Activated CD4-positive, CD25-positive, alpha-beta regulatory T cell treated with anti-CD3 and anti-CD28 coated beads, Interleukin-2, amount 50 U/mL, for 24 hours (primary cell): ENCODE data around the gene C3.

Source experiments
- ATAC-seq, 2 donors: fragments of 150-1000 bp; cut with Tn5 transposase; one replicate each; pipeline ENCODE4 v1.10.0; 2021; ENCODE audit warnings: mild to moderate bottlenecking in 1 of 2, moderate library complexity in 1 of 2

C3 gene

DNA sequence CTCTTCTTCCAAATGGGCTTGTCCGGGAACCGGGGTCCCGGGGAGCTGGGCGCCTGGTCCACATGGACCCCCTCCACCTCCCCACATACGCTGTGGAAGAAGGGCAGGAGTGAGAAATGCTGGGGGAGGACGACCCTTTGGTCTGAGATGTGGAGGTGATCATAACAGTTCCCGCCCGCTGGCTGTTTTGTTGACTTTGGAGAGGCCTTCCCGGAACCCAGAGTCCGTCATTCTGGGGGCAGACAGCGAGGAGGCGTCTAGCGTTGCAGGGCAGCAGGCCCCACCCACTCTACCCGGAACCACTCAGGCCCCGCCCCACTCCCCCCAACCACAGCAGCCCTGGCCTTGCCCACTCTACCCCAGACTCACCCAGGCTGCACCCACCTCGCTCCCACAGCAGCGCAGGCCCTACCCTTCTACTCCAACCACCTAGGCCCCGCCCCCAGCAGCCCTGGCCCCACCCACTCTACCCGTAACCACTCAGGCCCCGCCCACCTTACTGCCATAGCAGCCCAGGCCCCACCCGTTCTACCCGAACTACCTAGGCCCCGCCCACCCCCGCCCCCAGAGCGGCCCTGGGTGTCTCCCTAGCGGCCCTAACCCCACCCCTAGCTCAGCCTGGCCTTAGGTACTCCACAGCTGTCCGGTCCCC, 9.8 kb upstream of the C3 start:
- ATAC-seq: peak in 1 of 2 donors; percentile 33

DNA sequence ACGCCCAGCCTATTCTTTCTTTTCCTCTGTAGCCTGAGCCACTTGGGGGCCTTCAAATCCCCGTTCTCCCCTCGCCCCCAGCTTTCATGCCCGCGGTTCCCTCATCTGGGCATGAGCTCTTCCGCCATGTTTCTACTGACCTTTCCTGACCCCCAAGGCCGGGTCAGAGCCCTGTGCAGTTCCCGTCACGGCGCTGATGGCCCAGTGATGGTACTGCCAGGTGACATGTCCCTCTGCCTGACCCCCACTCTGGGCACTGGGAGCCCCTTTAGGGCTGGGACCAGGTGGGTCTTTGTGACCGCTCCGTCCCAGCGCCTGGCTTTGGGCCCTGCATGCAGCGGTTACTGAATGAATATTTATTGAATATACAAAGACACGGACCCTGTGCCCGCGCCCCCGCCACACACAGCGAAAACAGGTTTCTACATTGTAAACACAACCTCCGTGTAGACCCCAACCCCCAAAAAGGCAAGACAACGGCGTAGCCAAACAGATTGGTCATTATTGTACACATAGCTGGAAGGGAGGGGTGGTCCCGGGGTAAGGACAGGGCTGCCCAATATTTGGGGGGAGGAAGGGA, 9.2 kb upstream of the C3 start:
- ATAC-seq: no peak

DNA sequence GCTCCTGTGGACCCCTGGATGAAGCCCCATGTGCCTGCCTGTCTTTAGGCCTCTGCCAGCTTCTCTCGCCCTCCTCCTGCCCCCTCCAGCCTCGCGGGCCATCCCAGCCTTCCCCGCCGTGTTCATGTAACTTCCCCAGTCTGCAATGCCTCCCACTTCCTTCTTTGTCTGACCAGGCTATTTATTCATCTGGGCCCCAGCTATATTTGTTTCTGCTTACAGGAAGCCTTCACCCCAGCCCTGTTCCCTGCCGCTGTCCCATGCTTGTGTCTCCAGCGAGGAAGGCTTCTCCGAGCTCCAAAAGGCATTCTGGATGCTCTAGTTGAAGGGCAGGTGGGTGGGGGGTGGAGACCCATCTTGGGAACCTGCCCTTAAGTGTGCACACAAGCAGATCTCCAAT, 7.9 kb upstream of the C3 start:
- ATAC-seq: no peak

DNA sequence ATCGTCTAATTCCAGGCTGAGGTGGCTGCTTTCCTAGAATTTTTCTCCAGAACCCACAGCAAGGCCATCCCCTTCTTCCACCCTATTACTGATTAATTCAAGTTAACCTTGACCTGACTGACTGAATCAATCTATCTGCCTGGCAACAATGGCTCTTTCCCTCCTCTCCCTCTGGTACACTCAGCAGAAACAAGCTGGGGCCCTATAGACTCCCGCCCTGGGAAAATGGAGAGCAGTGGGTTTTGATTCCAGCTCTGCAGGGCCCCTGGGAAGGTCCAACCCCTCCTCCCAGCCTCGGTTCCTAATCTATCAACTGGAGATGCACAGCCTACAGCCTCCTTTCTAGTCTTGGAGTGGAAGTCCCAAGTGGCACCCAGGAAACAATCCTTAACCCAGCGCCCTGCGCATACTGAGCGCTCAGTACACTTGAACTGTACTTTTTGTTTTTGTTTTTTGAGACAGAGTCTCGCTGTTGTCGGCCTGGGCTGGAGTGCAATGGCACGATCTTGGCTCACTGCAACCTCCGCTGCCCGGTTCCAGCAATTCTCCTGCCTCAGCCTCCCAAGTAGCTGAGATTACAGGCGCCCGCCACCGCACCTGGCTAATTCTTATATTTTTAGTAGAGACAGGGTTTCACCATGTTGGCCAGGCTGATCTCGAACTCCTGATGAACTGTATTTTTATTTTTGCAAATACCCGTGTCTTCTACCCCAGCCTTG, 5.2 kb upstream of the C3 start:
- no peak for ATAC-seq

DNA sequence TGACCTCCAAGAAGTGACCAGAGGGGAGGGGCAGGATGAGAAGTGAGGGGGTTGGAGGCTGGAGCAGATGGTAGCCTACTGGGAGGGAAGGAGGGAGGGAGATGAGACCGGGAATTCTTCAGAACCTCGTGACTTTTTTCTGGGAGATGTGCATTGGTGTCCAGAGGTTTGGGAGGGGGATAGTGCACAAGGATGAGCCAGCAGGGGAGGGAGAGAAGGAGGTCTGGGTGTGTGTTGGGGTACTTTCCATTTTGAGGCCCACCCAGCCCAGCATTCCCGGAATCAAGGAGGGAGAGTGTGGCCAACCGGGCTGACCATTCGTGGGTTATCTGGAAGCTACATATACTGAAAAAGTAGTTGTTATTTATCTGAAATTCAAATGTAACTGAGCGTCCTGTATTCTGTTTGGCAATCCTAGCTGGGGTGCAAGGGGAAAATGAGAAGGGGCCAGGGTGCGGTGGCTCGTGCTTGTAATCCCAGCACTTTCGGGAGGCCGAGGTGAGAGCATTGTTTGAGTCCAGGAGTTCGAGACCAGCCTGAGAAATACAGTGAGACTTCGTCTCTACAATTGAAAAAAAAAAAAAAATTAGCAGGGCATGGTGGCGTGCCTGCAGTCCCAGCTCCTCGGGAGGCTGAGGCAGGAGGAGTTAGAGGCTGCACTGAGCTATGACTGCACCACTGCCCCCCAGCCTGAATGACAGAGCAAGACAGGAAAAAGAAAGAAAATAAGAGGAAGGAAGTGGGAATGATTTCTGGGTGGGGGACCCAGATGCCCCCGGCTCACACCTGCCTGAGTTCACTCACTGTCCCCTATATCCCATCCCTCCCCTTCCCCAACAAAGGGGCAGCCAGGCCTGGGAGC, 4.4 kb upstream of the C3 start:
- no peak for ATAC-seq

- no peak for ATAC-seq
These were observed 3.3 kb upstream of the C3 start for GRCh38 chr19:6723738-6724137.

- ATAC-seq: no peak
These were observed 2.7 kb upstream of the C3 start for GRCh38 chr19:6723108-6723618.

DNA sequence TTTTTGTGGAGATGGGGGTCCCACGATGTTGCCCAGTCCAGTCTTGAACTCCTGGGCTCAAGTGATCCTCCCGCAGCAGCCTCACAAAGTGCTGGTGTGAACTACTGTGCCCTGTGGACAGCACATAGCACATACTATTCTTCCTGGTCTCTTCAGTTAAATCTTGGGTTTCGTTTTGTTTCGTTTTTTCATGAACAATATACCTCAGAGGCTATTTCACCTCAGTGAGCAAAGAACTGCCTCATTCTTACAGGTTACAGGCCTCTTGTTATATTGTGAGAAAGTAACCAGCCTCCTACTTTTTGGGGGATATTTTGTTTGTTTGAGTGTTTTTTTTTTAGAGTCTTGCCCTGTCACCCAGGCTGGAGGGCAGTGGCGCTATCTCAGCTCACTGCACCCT, 1.3 kb upstream of the C3 start:
- ATAC-seq: peak in 1 of 2 donors; percentile 17

GRCh38 chr19:6721138-6721474, 656 bp upstream of the C3 start:
- no peak for ATAC-seq

- no peak for ATAC-seq
These were observed 470 bp downstream of the C3 start for GRCh38 chr19:6719992-6720368.

- no peak for ATAC-seq
These were observed 949 bp downstream of the C3 start for GRCh38 chr19:6719540-6719861.

GRCh38 chr19:6718741-6719539, 1.5 kb downstream of the C3 start:
- ATAC-seq: peak in 1 of 2 donors; percentile 46

DNA sequence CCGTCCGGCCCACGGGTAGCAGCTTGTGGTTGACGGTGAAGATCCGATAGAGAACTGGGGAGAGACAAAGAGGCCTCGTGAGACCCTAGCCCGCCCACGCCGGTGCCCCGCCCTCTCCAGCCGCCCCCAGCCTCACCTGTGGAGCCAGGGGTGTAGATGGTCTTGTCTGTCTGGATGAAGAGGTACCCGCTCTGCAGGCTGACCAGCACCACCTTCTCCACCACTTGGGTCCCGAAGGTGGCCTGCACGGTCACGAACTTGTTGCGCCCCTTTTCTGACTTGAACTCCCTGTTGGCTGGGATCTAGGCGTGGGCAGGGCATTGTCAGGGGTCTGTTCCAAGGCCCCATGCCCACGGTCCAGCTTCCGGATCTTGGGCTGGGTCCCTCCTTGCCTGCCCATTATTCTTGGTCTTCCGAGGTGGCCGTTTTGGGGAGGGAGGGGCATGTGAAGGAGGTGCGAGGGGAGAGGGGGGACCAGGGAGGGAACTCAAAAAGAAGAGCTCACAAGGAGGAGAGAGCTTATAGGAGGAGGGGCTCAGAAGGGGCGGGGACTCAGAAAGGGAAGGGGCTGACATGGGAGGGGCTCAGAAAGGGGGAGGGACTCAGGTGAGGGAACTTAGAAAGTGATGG, 2.2 kb downstream of the C3 start:
- ATAC-seq: no peak

GRCh38 chr19:6717441-6717971, 2.9 kb downstream of the C3 start:
- no peak for ATAC-seq

- ATAC-seq: no peak
These were observed 3.4 kb downstream of the C3 start for GRCh38 chr19:6717036-6717435.

GRCh38 chr19:6716610-6716970, 3.9 kb downstream of the C3 start:
- ATAC-seq: no peak

DNA sequence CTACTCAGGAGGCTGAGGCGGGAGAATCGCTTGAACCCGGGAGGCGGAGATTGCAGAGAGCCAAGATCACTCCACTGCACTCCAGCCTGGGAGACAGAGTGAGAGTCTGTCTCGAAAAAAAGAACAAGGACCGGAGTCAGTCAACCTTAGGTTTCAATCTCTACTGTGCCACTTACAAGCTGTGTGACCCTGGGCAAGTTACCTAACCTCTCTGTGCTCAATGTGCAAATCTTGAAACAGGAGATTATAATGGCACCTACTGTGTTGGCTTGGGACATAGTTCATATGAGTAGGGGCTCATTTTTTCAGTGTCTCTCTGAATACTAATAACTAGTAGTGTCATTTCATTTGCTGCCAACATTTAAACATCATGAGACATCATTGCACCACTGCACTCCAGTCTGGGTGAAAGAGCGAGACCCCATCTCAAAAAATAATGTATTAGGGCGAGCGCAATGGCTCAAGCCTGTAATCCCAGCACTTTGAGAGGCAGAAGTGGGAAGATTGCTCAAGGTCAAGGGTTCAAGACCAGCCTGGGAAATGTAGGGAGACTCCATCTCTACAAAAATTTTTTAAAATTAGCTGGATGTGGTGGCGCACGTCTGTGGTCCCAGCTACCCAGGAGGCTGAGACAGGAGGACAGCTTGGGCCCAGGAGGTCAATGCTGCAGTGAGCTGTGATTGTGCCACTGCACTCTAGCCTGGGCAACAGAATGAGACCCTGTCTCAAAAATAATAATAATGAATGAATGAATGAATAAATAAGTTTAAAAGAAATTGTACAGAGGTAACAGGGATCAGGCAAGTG, 5.5 kb downstream of the C3 start:
- no peak for ATAC-seq

GRCh38 chr19:6713773-6714692, 6.4 kb downstream of the C3 start:
- no peak for ATAC-seq

DNA sequence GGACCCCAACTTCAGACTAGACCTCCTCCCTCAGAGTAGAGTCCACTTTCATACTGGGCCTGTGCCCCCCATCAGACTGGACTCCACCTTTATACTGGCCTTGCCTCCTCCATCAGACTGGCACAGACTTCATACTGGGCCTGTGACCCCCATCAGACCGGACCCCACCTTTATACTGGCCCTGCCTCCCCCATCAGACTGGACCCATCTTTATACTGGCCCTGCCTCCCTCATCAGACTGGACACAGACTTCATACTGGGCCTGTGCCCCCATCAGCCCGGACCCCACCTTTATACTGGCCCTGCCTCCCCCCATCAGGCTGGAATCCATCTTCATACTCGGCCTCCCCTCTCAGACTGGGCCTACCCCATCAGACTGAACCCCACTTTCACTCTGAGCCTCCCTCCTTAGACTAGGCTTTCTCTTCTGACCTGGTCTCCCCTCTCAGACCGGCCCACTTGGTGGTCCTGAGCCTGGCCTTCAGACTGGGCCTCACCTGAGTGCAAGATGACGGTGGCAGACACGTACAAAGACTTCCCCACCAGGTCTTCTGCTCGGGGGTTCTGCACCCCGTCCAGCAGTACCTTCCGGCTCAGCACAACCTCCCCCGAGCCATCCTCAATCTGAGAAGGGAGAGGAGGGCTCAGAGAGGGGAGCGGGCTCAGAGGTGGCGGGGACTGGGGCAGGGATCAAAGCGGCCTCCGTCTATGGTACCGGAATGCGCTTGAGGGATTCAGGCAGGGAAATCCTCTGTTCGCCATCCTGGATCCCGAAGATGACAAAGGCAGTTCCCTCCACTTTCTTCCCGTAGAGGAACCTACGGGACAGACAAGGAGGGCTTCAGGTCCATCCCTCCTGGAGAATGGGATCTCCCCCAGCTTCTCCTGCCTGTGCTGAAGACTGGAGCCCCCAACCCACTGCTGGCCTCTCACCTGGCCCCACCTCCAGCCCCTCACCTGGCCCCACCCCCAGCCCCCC, 7.5 kb downstream of the C3 start:
- ATAC-seq: no peak
